Hematopoietic multipotent progenitor cell (in vitro differentiated cells): ENCODE data around the gene CGB3. TPM values are rescaled to one million over a fixed set of nuclear protein-coding genes. Genes with fewer than 3 reads are reported as not detected.

Experiments used
- DNase-seq, 3 donors: peaks; one replicate each; pipeline ENCODE4 v3.0.0-alpha.2; 2011 to 2015; ENCODE audit warnings: low read depth in 2 of 3, low spot score in 2 of 3
- total RNA-seq: library from RNA; depleted of rRNA; stranded (reverse); fragments of >200 nt; gene quantifications from one replicate; pipeline ENCODE4 v1.2.3, GENCODE V29; 2012

CGB3 gene
- total RNA-seq, 1 donor: not detected

GRCh38 chr19:49017666-49018351 is 6.3 kb downstream of the CGB3 start:
- DNase-seq: peak; percentile 28 to 73 (median 69)

GRCh38 chr19:49017041-49017665 is 7.0 kb downstream of the CGB3 start, which contains the start of gene LHB:
Gene LHB (minus strand): TSS chr19:49017091. CDS start chr19:49017081, 10 bp downstream.
- DNase-seq: no peak

GRCh38 chr19:49016067-49016839 is 7.9 kb downstream of the CGB3 start:
- no peak for DNase-seq

GRCh38 chr19:49014870-49015255 is 9.3 kb downstream of the CGB3 start:
- no peak for DNase-seq

GRCh38 chr19:49014123-49014869 is 9.8 kb downstream of the CGB3 start:
- no peak for DNase-seq

GRCh38 chr19:49011194-49011593 is 12.9 kb downstream of the CGB3 start:
- DNase-seq: no peak

- no peak for DNase-seq
Measured at GRCh38 chr19:49010453-49010852, 13.7 kb downstream of the CGB3 start.

GRCh38 chr19:49009828-49010227 is 14.3 kb downstream of the CGB3 start:
- no peak for DNase-seq

- no peak for DNase-seq
Measured at GRCh38 chr19:49006905-49007304, 17.2 kb downstream of the CGB3 start.

GRCh38 chr19:49004964-49005614 is 19.0 kb downstream of the CGB3 start:
- no peak for DNase-seq

GRCh38 chr19:49004133-49004532 is 20.0 kb downstream of the CGB3 start:
- DNase-seq: no peak

- peak; percentile 30 to 75 (median 50) for DNase-seq
Measured at GRCh38 chr19:48999481-49000325, 24.4 kb downstream of the CGB3 start.

GRCh38 chr19:48997972-48998371 is 26.2 kb downstream of the CGB3 start:
- DNase-seq: peak in 2 of 3 donors; percentile 52 to 66

GRCh38 chr19:48994035-48994386 is 30.1 kb downstream of the CGB3 start:
- DNase-seq: no peak

GRCh38 chr19:48993175-48994034 is 30.7 kb downstream of the CGB3 start, which contains the start of the genes GYS1 and RUVBL2:
Gene GYS1 (minus strand): TSS chr19:48993309. CDS start chr19:48993112, 197 bp downstream.
Gene RUVBL2 (plus strand): TSS chr19:48993887. CDS start chr19:48993912, 25 bp downstream.
- DNase-seq: peak; percentile 96 to 100 (median 100)

GRCh38 chr19:48992581-48993174 is 31.5 kb downstream of the CGB3 start:
- no peak for DNase-seq

GRCh38 chr19:48991873-48992580 is 32.1 kb downstream of the CGB3 start:
- DNase-seq: no peak
